ENCODE measurements around the gene CLEC4M. TPM values are rescaled to one million over a fixed set of nuclear protein-coding genes. Genes with fewer than 3 reads are reported as not detected.
"Not testable (repeated sequence)": the region's sequence is repeated elsewhere in the genome, so short reads cannot be mapped to it uniquely, and the experiment has no call there.

The CLEC4M gene
- total and polyA plus RNA-seq, 2 donors, result 0.19 to 0.50 TPM

DNA sequence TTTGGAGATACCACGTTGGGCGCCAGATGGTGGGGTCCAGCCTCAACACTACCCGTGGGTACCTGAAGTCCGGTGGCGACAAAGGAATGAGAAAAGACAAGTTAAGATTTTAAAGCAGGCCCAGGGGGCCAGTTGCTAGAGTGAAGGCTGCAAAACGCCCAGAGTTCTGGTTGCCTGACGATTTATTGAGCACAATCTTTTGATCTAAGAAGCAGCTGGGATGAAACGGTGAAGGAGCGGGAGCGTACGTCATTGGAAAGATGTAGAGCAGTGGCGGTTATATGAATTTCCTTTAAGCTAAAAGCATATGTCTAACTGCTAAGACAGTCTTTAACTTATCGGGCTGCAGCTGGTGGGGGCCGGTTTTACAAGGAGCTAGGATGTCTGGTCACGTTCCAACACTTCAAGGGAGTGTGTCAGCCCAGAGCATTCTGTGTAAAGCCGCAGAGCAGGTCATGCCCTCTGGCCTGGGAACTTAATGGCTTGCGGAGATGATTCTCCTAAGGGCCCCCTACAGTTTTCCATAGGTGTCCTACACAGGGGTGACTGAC is 38.1 kb downstream of the CLEC4M start:
- Histone ChIP-seq H3K27ac (ENCODE audit: low read depth in 1 of 2, low read length in 1 of 2) (no peak overlapping the region), H3K36me3 (ENCODE audit: control insufficient read depth in 2 of 2, insufficient read depth in 2 of 2, low read length in 1 of 2) (no peaks in the 10 kb centered on the region), H3K4me3 (ENCODE audit: low read length in 2 of 2) (no peak overlapping the region), H3K27me3 (ENCODE audit: control insufficient read depth in 2 of 2, insufficient read depth in 1 of 2, low read length in 1 of 2) (peaks cover 4 to 39% of the 10 kb centered on the region in 2 donors), H3K4me1 (ENCODE audit: control insufficient read depth in 2 of 2, insufficient read depth in 2 of 2, low read length in 2 of 2) (peaks cover 0 to 5% of the 10 kb centered on the region in 2 donors), H3K9me3 (ENCODE audit: control insufficient read depth in 2 of 2, insufficient read depth in 1 of 2, low read length in 1 of 2) (peaks cover 0 to 11% of the 10 kb centered on the region in 2 donors)
- 90% methylated on average over 17 of the region's 17 CpGs for WGBS
- DNase-seq (ENCODE audit: low read depth in 6 of 9, low spot score in 9 of 9), result no peak

DNA sequence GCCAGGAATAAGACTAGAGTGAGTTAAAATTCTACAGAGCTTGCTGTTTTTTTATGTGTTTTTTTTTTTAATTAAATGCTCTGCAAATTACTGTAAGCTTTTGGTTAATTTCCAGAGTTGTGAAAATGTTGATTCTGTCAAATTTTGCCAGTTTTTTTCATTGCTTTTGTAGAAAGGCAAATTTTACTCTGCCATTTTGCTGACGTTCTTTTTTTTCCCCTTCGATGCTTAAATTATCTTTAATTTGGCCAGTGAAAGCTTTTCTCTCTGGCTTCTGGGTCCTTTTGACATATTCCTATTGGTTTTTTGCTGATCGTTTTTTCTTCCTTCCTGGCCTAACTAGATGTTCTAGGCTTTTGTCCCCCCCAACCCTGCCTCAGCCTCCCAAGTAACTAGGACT is 43.2 kb downstream of the CLEC4M start:
- Histone ChIP-seq H3K27me3 (ENCODE audit: control insufficient read depth in 2 of 2, insufficient read depth in 1 of 2, low read length in 1 of 2) (peaks cover 0 to 7% of the 10 kb centered on the region in 2 donors), H3K4me1 (ENCODE audit: control insufficient read depth in 2 of 2, insufficient read depth in 2 of 2, low read length in 2 of 2) (no peaks in the 10 kb centered on the region), H3K9me3 (ENCODE audit: control insufficient read depth in 2 of 2, insufficient read depth in 1 of 2, low read length in 1 of 2) (peaks cover 0 to 2% of the 10 kb centered on the region in 2 donors), H3K36me3 (ENCODE audit: control insufficient read depth in 2 of 2, insufficient read depth in 2 of 2, low read length in 1 of 2) (no peaks in the 10 kb centered on the region), H3K4me3 (ENCODE audit: low read length in 2 of 2) (no peak overlapping the region), H3K27ac (ENCODE audit: low read depth in 1 of 2, low read length in 1 of 2) (no peak overlapping the region)
- 88% methylated on average over 3 of the region's 3 CpGs for WGBS
- DNase-seq (ENCODE audit: low read depth in 6 of 9, low spot score in 9 of 9), result no peak

DNA sequence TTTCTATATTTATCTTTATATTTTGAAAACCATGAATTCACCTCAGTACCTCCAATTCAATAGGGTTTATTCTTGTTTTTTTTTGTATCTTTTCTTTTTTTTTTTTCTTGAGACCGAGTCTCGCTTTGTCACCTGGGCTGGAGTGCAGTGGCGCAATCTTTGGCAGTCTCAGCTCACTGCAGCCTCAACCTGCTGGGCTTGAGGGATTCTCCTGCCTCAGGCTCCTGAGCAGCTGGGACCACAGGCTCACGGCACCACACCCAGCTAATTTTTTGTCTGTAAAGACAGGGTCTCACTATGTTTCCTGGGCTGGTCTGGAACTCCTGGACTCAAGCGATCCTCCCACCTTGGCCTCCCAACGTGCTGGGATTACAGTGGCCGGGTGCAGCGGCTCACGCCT is 43.8 kb downstream of the CLEC4M start:
- 86% methylated on average over 9 of the region's 9 CpGs for WGBS
- no peak for DNase-seq (ENCODE audit: low read depth in 6 of 9, low spot score in 9 of 9)
- H3K27ac ChIP-seq (ENCODE audit: low read depth in 1 of 2, low read length in 1 of 2), result no peak overlapping the region
- no peaks in the 10 kb centered on the region for H3K4me1 ChIP-seq (ENCODE audit: control insufficient read depth in 2 of 2, insufficient read depth in 2 of 2, low read length in 2 of 2)
- peaks cover 0 to 2% of the 10 kb centered on the region in 2 donors for H3K9me3 ChIP-seq (ENCODE audit: control insufficient read depth in 2 of 2, insufficient read depth in 1 of 2, low read length in 1 of 2)
- H3K27me3 ChIP-seq (ENCODE audit: control insufficient read depth in 2 of 2, insufficient read depth in 1 of 2, low read length in 1 of 2), result peaks cover 0 to 7% of the 10 kb centered on the region in 2 donors
- no peaks in the 10 kb centered on the region for H3K36me3 ChIP-seq (ENCODE audit: control insufficient read depth in 2 of 2, insufficient read depth in 2 of 2, low read length in 1 of 2)
- H3K4me3 ChIP-seq (ENCODE audit: low read length in 2 of 2), result no peak overlapping the region

DNA sequence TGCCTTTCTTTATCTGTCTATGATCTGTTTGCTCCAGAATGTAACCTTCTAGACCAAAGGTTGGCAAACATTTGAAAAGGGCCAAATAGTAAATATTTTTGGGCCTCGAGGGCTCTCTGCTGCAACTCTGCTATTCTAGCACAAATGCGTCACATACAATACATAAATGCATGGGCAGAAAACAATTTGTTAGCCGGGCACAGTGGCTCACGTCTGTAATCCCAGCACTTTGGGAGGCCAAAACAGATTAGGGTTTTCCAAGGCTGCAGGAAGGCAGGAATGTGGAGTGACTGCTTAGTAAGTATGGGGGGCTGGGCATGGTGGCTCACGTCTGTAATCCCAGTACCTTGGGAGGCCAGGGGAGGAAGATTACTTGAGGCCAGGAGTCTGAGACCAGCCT is 45.1 kb downstream of the CLEC4M start:
- WGBS, result 87% methylated on average over 5 of the region's 5 CpGs
- Histone ChIP-seq H3K4me1 (ENCODE audit: control insufficient read depth in 2 of 2, insufficient read depth in 2 of 2, low read length in 2 of 2) (no peaks in the 10 kb centered on the region), H3K9me3 (ENCODE audit: control insufficient read depth in 2 of 2, insufficient read depth in 1 of 2, low read length in 1 of 2) (peaks cover 0 to 2% of the 10 kb centered on the region in 2 donors), H3K36me3 (ENCODE audit: control insufficient read depth in 2 of 2, insufficient read depth in 2 of 2, low read length in 1 of 2) (no peaks in the 10 kb centered on the region), H3K27ac (ENCODE audit: low read depth in 1 of 2, low read length in 1 of 2) (no peak overlapping the region), H3K27me3 (ENCODE audit: control insufficient read depth in 2 of 2, insufficient read depth in 1 of 2, low read length in 1 of 2) (peaks cover 0 to 7% of the 10 kb centered on the region in 2 donors), H3K4me3 (ENCODE audit: low read length in 2 of 2) (no peak overlapping the region)
- DNase-seq (ENCODE audit: low read depth in 6 of 9, low spot score in 9 of 9), result no peak

DNA sequence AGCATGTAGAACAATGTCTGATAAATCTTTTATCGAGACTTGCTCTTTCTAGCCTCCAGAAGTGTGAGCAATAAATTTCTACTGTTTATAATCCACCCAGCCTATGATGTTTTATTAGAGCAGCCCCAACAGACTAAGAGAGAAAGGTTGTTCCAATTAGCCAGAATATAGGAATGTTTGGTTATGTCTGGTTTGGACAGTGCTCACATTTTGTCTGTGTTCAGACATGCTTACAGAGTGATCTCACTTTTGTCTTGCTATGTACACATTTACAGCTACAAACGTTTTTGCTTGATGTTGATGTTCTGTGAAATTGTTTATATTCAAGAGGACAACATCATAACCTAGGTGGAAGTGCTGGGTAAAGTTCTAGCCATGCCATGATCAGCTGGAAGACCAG is 48.9 kb downstream of the CLEC4M start:
- Histone ChIP-seq H3K27me3 (ENCODE audit: control insufficient read depth in 2 of 2, insufficient read depth in 1 of 2, low read length in 1 of 2) (no peaks in the 10 kb centered on the region), H3K9me3 (ENCODE audit: control insufficient read depth in 2 of 2, insufficient read depth in 1 of 2, low read length in 1 of 2) (peaks cover 0 to 2% of the 10 kb centered on the region in 2 donors), H3K4me3 (ENCODE audit: low read length in 2 of 2) (no peak overlapping the region), H3K36me3 (ENCODE audit: control insufficient read depth in 2 of 2, insufficient read depth in 2 of 2, low read length in 1 of 2) (no peaks in the 10 kb centered on the region), H3K4me1 (ENCODE audit: control insufficient read depth in 2 of 2, insufficient read depth in 2 of 2, low read length in 2 of 2) (no peaks in the 10 kb centered on the region), H3K27ac (ENCODE audit: low read depth in 1 of 2, low read length in 1 of 2) (no peak overlapping the region)
- DNase-seq (ENCODE audit: low read depth in 6 of 9, low spot score in 9 of 9), result no peak
- WGBS, result 59% methylated on average over 2 of the region's 2 CpGs

DNA sequence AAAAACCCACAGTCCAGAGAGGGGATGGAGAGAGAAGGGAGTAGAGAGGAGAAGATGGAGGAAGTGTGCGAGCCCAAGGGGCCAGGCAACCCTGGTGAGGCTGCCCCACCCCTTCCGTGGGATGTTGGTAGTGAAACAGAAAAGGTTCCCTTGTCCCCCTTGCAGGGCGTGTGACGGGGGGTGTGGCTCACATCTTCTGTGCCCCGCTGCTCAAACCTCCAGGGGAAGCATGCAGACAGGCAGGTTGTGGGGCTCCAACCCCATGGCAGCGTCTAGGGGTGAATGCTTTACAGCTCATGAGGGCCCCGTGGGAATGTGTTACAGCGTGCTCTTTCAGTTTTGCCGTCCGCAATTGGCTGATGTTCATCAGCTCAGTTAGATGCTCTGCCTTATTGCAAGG is 52.3 kb downstream of the CLEC4M start:
- Histone ChIP-seq H3K4me1 (ENCODE audit: control insufficient read depth in 2 of 2, insufficient read depth in 2 of 2, low read length in 2 of 2) (peaks cover 5 to 6% of the 10 kb centered on the region in 2 donors), H3K36me3 (ENCODE audit: control insufficient read depth in 2 of 2, insufficient read depth in 2 of 2, low read length in 1 of 2) (no peaks in the 10 kb centered on the region), H3K4me3 (ENCODE audit: low read length in 2 of 2) (no peak overlapping the region), H3K27ac (ENCODE audit: low read depth in 1 of 2, low read length in 1 of 2) (no peak overlapping the region), H3K9me3 (ENCODE audit: control insufficient read depth in 2 of 2, insufficient read depth in 1 of 2, low read length in 1 of 2) (peaks cover 0 to 4% of the 10 kb centered on the region in 2 donors), H3K27me3 (ENCODE audit: control insufficient read depth in 2 of 2, insufficient read depth in 1 of 2, low read length in 1 of 2) (no peaks in the 10 kb centered on the region)
- 30% methylated on average over 10 of the region's 10 CpGs for WGBS
- no peak for DNase-seq (ENCODE audit: low read depth in 6 of 9, low spot score in 9 of 9)

DNA sequence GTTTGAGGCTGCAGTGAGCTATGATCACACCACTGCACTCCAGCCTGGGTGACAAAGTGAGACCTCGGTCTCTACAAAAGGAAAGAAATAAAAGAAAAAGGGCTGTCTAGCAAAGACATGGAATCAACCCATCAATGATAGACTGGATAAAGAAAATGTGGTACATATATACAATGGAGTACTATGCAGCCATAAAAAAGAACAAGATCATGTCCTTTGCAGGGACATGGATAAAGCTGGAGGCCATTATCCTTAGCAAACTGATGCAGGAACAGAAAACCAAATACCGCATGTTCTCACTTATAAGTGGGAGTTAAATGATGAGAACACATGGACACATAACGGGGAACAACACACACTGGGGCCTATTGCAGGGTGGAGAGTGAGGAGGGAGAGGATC is 53.0 kb downstream of the CLEC4M start:
- not testable (repeated sequence) for H3K27me3 ChIP-seq (ENCODE audit: control insufficient read depth in 2 of 2, insufficient read depth in 1 of 2, low read length in 1 of 2); H3K36me3 ChIP-seq (ENCODE audit: control insufficient read depth in 2 of 2, insufficient read depth in 2 of 2, low read length in 1 of 2); DNase-seq (ENCODE audit: low read depth in 6 of 9, low spot score in 9 of 9); H3K9me3 ChIP-seq (ENCODE audit: control insufficient read depth in 2 of 2, insufficient read depth in 1 of 2, low read length in 1 of 2); H3K27ac ChIP-seq (ENCODE audit: low read depth in 1 of 2, low read length in 1 of 2); H3K4me3 ChIP-seq (ENCODE audit: low read length in 2 of 2)
- H3K4me1 ChIP-seq (ENCODE audit: control insufficient read depth in 2 of 2, insufficient read depth in 2 of 2, low read length in 2 of 2), result peaks cover 9 to 12% of the 10 kb centered on the region in 2 donors
- 98% methylated on average over 3 of the region's 3 CpGs for WGBS

DNA sequence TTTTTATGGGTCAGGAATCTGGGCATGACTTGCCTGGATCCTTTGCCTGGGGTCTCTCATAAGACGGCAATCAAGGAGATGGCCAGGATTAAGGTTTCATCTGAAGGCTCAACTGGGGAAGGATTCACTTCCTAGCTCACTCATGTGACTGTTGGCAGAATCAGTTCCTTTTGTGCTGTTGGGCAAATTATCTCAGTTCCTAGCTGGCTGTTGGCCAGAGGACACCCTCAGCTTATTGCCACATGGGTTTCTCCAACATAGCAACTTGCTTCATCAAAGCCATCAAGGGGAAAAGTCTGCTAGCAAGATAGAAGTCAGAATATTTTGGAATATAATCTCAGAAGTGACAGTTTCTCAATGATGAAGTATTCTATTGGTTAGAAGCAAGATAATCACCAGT is 54.8 kb downstream of the CLEC4M start:
- H3K27me3 ChIP-seq (ENCODE audit: control insufficient read depth in 2 of 2, insufficient read depth in 1 of 2, low read length in 1 of 2), result no peaks in the 10 kb centered on the region
- H3K9me3 ChIP-seq (ENCODE audit: control insufficient read depth in 2 of 2, insufficient read depth in 1 of 2, low read length in 1 of 2), result peaks cover 0 to 2% of the 10 kb centered on the region in 2 donors
- peaks cover 9 to 12% of the 10 kb centered on the region in 2 donors for H3K4me1 ChIP-seq (ENCODE audit: control insufficient read depth in 2 of 2, insufficient read depth in 2 of 2, low read length in 2 of 2)
- H3K27ac ChIP-seq (ENCODE audit: low read depth in 1 of 2, low read length in 1 of 2), result no peak overlapping the region
- H3K36me3 ChIP-seq (ENCODE audit: control insufficient read depth in 2 of 2, insufficient read depth in 2 of 2, low read length in 1 of 2), result no peaks in the 10 kb centered on the region
- H3K4me3 ChIP-seq (ENCODE audit: low read length in 2 of 2), result no peak overlapping the region
- no peak for DNase-seq (ENCODE audit: low read depth in 6 of 9, low spot score in 9 of 9)
- 93% methylated on average over 1 of the region's 1 CpG for WGBS

DNA sequence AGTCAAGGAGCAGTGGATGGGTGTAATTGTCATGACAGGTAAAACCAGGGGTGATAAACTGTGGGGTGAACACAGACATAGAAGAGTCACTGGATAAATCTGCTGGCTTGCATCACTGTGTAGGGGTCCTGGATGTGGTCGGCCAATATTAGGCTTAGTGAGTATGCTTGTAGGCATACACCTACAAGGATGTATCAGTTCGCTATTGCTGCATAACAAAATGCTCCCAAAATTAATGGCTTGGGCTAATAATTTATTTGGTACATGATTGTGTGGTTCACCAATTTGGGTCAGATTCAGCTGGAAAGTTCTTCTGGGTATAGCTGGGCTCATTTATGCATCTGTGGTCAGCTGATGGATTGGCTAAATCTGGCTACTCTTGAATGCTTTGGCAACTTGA is 55.8 kb downstream of the CLEC4M start:
- no peak for DNase-seq (ENCODE audit: low read depth in 6 of 9, low spot score in 9 of 9)
- no peaks in the 10 kb centered on the region for H3K27me3 ChIP-seq (ENCODE audit: control insufficient read depth in 2 of 2, insufficient read depth in 1 of 2, low read length in 1 of 2)
- no peak overlapping the region for H3K4me3 ChIP-seq (ENCODE audit: low read length in 2 of 2)
- H3K9me3 ChIP-seq (ENCODE audit: control insufficient read depth in 2 of 2, insufficient read depth in 1 of 2, low read length in 1 of 2), result peaks cover 0 to 2% of the 10 kb centered on the region in 2 donors
- WGBS, result 49% methylated on average over 2 of the region's 2 CpGs
- H3K36me3 ChIP-seq (ENCODE audit: control insufficient read depth in 2 of 2, insufficient read depth in 2 of 2, low read length in 1 of 2), result no peaks in the 10 kb centered on the region
- no peak overlapping the region for H3K27ac ChIP-seq (ENCODE audit: low read depth in 1 of 2, low read length in 1 of 2)
- H3K4me1 ChIP-seq (ENCODE audit: control insufficient read depth in 2 of 2, insufficient read depth in 2 of 2, low read length in 2 of 2), result peaks cover 9 to 12% of the 10 kb centered on the region in 2 donors
